ENCODE results near the gene TBC1D14. TPM values are rescaled to one million over a fixed set of nuclear protein-coding genes. Genes with fewer than 3 reads are reported as not detected.
"Not testable (repeated sequence)": the region's sequence is repeated elsewhere in the genome, so short reads cannot be mapped to it uniquely, and the experiment has no call there.

Gene TBC1D14
- total RNA-seq, 2 experiments from 2014 or later = 23.6 to 24.6 TPM

GRCh38 chr4:6974138-6974848 lies 64.7 kb downstream of the TBC1D14 start:
- CTCF ChIA-PET = interaction anchor here (0.7 to 2.7 kb wide), 23 partner anchors 9 to 330 kb away, joined by 3 to 26 read pairs (median 5); partner anchors contain the start of gene TADA2B
- H3K27me3 Mint-ChIP-seq (ENCODE audit: low read depth) = no peaks in the 10 kb centered on the region
- peaks cover 2% of the 10 kb centered on the region for H3K36me3 Mint-ChIP-seq (ENCODE audit: low read depth)
- H3K9me3 Mint-ChIP-seq = no peaks in the 10 kb centered on the region
- no peak overlapping the region for H3K27ac Mint-ChIP-seq
- intact Hi-C loops (cut with micrococcal nuclease) = loop anchor here (1.0 kb wide), 2 partner anchors 12 to 94 kb away; partner anchors contain the start of gene GRPEL1
- no peak overlapping the region for H3K4me3 Mint-ChIP-seq
- H3K4me1 Mint-ChIP-seq (ENCODE audit: low read depth) = peaks cover 13% of the 10 kb centered on the region
- peak; percentile 91 for DNase-seq

DNA sequence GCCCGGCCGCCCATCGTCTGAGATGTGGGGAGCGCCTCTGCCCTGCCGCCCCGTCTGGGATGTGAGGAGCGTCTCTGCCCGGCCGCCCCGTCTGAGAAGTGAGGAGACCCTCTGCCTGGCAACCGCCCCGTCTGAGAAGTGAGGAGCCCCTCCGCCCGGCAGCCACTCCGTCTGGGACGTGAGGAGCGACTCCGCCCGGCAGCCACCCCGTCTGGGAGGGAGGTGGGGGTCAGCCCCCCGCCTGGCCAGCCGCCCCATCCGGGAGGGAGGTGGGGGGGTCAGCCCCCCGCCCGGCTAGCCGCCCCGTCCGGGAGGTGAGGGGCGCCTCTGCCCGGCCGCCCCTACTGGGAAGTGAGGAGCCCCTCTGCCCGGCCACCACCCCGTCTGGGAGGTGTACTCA lies 68.2 kb downstream of the TBC1D14 start:
- DNase-seq; intact Hi-C loops (cut with micrococcal nuclease); H3K9me3 Mint-ChIP-seq; H3K36me3 Mint-ChIP-seq (ENCODE audit: low read depth); CTCF ChIA-PET; H3K4me3 Mint-ChIP-seq; H3K27ac Mint-ChIP-seq; H3K27me3 Mint-ChIP-seq (ENCODE audit: low read depth): not testable (repeated sequence)
- H3K4me1 Mint-ChIP-seq (ENCODE audit: low read depth) = peaks cover 13% of the 10 kb centered on the region

- intact Hi-C loops (cut with micrococcal nuclease) = no loop called here
- Mint-ChIP-seq H3K9me3 (no peaks in the 10 kb centered on the region), H3K36me3 (ENCODE audit: low read depth) (no peaks in the 10 kb centered on the region), H3K27ac (peak overlapping the region; percentile 37), H3K4me3 (no peak overlapping the region), H3K4me1 (ENCODE audit: low read depth) (peaks cover 38% of the 10 kb centered on the region), H3K27me3 (ENCODE audit: low read depth) (no peaks in the 10 kb centered on the region)
- no peak for DNase-seq
- CTCF ChIA-PET = interaction anchor here (1.7 to 1.8 kb wide), 2 partner anchors 9 kb away, joined by 8 to 9 read pairs; no protein-coding TSS in a partner anchor
Observed at GRCh38 chr4:6983544-6984142, 74.0 kb downstream of the TBC1D14 start.

DNA sequence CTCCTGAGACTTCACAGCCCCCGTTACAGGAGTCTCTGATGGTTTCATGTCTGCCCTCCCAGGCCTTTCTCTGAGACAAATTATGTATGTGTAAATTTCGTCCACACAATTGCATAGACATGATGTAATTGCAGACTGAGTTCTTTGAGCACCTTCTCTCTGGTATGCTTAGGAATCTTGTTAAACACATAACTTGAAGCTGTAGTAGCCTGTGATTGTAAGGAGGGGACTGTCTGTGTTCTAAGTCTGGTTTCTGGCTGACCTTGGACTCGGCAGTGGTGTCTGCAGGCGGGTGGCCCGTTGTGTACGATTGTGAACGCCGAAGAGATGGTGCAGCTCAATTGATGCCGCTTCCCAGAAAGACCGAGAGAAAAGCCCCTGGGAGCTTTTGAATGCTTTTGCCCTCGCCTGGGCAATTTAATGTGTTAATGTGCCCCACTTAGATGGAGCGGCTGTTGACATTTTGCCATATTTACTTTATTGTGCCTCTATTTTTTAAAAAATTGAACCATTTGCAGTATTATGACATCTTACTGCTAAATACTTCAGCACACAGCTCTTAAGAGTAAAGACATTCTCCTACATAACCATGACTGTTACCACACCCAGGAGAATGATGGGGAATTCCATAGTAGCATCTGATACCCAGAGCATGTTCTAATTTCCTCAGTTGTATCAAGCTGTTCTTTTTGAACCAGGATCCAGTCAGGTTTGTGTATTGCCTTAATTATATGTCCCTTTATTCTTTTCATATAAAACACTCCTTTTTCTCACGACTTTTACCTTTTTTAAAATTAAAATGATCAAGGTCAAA lies 75.2 kb downstream of the TBC1D14 start:
- intact Hi-C loops (cut with micrococcal nuclease) = no loop called here
- Mint-ChIP-seq H3K4me1 (ENCODE audit: low read depth) (peaks cover 50% of the 10 kb centered on the region), H3K9me3 (no peaks in the 10 kb centered on the region), H3K36me3 (ENCODE audit: low read depth) (no peaks in the 10 kb centered on the region), H3K27ac (peak overlapping the region; percentile 54), H3K27me3 (ENCODE audit: low read depth) (no peaks in the 10 kb centered on the region), H3K4me3 (peak overlapping the region; percentile 43)
- CTCF ChIA-PET = interaction anchor here (0.6 to 1.8 kb wide), 3 partner anchors 11 to 87 kb away, joined by 3 to 9 read pairs (median 3); no protein-coding TSS in a partner anchor
- DNase-seq = no peak

- no peaks in the 10 kb centered on the region for H3K27me3 Mint-ChIP-seq (ENCODE audit: low read depth)
- intact Hi-C loops (cut with micrococcal nuclease) = loop anchor here (1.0 kb wide), 1 partner anchor 12 kb away; no protein-coding TSS in a partner anchor
- no peaks in the 10 kb centered on the region for H3K36me3 Mint-ChIP-seq (ENCODE audit: low read depth)
Observed at GRCh38 chr4:6986072-6986780, 76.6 kb downstream of the TBC1D14 start.

DNA sequence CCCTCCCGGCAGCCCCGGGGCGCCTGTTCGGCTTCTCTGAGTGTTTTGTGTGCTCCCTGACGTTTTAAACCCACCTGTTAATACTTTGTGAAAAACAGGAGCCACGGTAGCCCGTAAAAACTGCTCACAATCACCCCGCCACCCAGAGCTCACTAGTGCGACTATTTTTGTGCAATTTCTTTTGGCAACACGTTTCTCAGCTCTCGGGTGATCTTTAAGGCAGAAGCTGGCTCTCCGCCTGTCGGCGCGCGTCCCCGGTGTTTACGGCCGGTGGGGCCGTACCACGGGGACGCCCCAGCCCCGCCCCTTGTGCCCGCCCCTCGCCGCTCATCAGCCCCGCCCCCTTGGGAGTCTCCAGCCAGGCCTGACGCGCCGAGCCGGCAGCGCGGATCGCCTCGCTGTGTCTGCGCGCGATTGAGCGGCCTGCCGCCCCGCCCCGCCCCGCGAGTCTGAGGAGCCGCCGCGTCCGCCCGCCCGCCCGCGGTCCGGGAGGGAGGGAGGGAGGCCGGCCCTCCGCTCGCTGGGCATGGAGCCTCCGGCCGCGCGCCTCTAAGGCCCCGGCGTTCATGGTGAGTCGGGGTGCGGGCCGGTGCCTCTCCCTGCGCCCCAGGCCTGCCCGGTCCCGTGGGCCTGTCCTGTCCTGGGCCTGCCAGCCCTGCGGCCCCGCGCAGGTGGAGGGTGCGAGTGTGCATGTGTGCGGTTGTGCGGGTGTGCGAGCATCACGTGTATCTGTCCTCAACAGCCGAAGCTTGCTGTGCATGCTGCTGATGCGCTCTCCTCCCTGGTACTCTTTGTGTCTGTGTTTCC lies 77.4 kb downstream of the TBC1D14 start:
- intact Hi-C loops (cut with micrococcal nuclease) = loop anchor here (1.0 kb wide), 9 partner anchors 13 to 347 kb away; partner anchors contain the start of genes BLOC1S4, GRPEL1, MRFAP1 and TADA2B
- peaks cover 70% of the 10 kb centered on the region for H3K4me1 Mint-ChIP-seq (ENCODE audit: low read depth)
- CTCF ChIA-PET = interaction anchor here (0.8 to 1.6 kb wide), 9 partner anchors 13 to 83 kb away, joined by 3 to 10 read pairs (median 4); partner anchors contain the start of genes TADA2B and TBC1D14
- H3K36me3 Mint-ChIP-seq (ENCODE audit: low read depth) = no peaks in the 10 kb centered on the region
- peak overlapping the region; percentile 94 for H3K4me3 Mint-ChIP-seq
- peak; percentile 94 for DNase-seq
- peak overlapping the region; percentile 93 for H3K27ac Mint-ChIP-seq
- H3K9me3 Mint-ChIP-seq = no peaks in the 10 kb centered on the region
- H3K27me3 Mint-ChIP-seq (ENCODE audit: low read depth) = no peaks in the 10 kb centered on the region

More at GRCh38 chr4:6986072-6986780, 76.6 kb downstream of the TBC1D14 start:
- no peak for DNase-seq
- peaks cover 62% of the 10 kb centered on the region for H3K4me1 Mint-ChIP-seq (ENCODE audit: low read depth)
- peak overlapping the region; percentile 93 for H3K27ac Mint-ChIP-seq
- peak overlapping the region; percentile 89 for H3K4me3 Mint-ChIP-seq
- CTCF ChIA-PET = interaction anchor here (1.0 to 1.6 kb wide), 5 partner anchors 12 to 78 kb away, joined by 3 to 10 read pairs (median 3); no protein-coding TSS in a partner anchor
- no peaks in the 10 kb centered on the region for H3K9me3 Mint-ChIP-seq

GRCh38 chr4:6987588-6987961 lies 77.9 kb downstream of the TBC1D14 start:
- no peak for DNase-seq
- H3K36me3 Mint-ChIP-seq (ENCODE audit: low read depth) = peaks cover 3% of the 10 kb centered on the region
- intact Hi-C loops (cut with micrococcal nuclease) = loop anchor here (1.0 kb wide), 8 partner anchors 56 to 347 kb away; partner anchors contain the start of genes BLOC1S4, GRPEL1, MRFAP1 and TADA2B

GRCh38 chr4:6988016-6988715 lies 78.5 kb downstream of the TBC1D14 start:
- CTCF ChIA-PET = interaction anchor here (0.6 to 1.6 kb wide), 4 partner anchors 8 to 82 kb away, joined by 4 to 6 read pairs (median 4); partner anchors contain the start of gene TADA2B
- H3K36me3 Mint-ChIP-seq (ENCODE audit: low read depth) = peaks cover 4% of the 10 kb centered on the region
- DNase-seq = no peak
- peak overlapping the region; percentile 94 for H3K4me3 Mint-ChIP-seq
- H3K4me1 Mint-ChIP-seq (ENCODE audit: low read depth) = peaks cover 69% of the 10 kb centered on the region
- H3K27ac Mint-ChIP-seq = no peak overlapping the region
- intact Hi-C loops (cut with micrococcal nuclease) = no loop called here
- no peaks in the 10 kb centered on the region for H3K27me3 Mint-ChIP-seq (ENCODE audit: low read depth)
- H3K9me3 Mint-ChIP-seq = no peaks in the 10 kb centered on the region

More at GRCh38 chr4:6987588-6987961, 77.9 kb downstream of the TBC1D14 start:
- peak overlapping the region; percentile 83 for H3K27ac Mint-ChIP-seq
- peaks cover 70% of the 10 kb centered on the region for H3K4me1 Mint-ChIP-seq (ENCODE audit: low read depth)
- H3K4me3 Mint-ChIP-seq = peak overlapping the region; percentile 94
- no peaks in the 10 kb centered on the region for H3K9me3 Mint-ChIP-seq
- CTCF ChIA-PET = interaction anchor here (0.6 to 1.6 kb wide), 5 partner anchors 9 to 83 kb away, joined by 3 to 6 read pairs (median 4); partner anchors contain the start of genes TADA2B and TBC1D14
- H3K27me3 Mint-ChIP-seq (ENCODE audit: low read depth) = no peaks in the 10 kb centered on the region

- no peak overlapping the region for H3K27ac Mint-ChIP-seq
- H3K27me3 Mint-ChIP-seq (ENCODE audit: low read depth) = no peaks in the 10 kb centered on the region
- no peaks in the 10 kb centered on the region for H3K9me3 Mint-ChIP-seq
- CTCF ChIA-PET = interaction anchor here (0.8 kb wide), 1 partner anchor 54 kb away, joined by 3 read pairs; the partner anchor contains the start of gene TADA2B
- H3K36me3 Mint-ChIP-seq (ENCODE audit: low read depth) = peaks cover 4% of the 10 kb centered on the region
- intact Hi-C loops (cut with micrococcal nuclease) = no loop called here
- peaks cover 63% of the 10 kb centered on the region for H3K4me1 Mint-ChIP-seq (ENCODE audit: low read depth)
- peak overlapping the region; percentile 16 for H3K4me3 Mint-ChIP-seq
- no peak for DNase-seq
Observed at GRCh38 chr4:6989331-6989923, 79.8 kb downstream of the TBC1D14 start.

DNA sequence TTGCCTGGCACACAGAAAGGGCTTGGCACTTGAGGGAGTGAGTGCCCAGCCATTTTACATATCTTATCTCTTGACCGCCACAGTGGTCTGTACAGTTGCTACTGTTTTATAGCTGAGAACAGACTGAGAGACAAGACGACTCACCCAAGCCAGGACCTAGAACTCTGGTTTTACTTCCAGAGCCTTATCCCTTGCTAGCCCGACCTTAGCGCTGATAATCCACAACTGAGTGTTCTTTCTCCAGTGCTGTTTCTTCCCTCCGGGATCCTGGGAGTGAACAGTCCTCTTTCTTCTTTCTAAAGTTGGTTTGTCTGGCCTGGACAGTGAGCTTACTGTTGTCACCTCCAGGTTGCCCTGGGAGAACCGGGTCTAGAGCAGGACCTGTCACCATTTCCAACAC lies 81.0 kb downstream of the TBC1D14 start:
- DNase-seq = no peak
- Mint-ChIP-seq H3K9me3 (no peaks in the 10 kb centered on the region), H3K27me3 (ENCODE audit: low read depth) (no peaks in the 10 kb centered on the region), H3K27ac (no peak overlapping the region), H3K4me3 (no peak overlapping the region), H3K4me1 (ENCODE audit: low read depth) (peaks cover 51% of the 10 kb centered on the region), H3K36me3 (ENCODE audit: low read depth) (peaks cover 4% of the 10 kb centered on the region)
- intact Hi-C loops (cut with micrococcal nuclease) = no loop called here
- CTCF ChIA-PET = interaction anchor here (1.5 kb wide), 1 partner anchor 80 kb away, joined by 6 read pairs; no protein-coding TSS in a partner anchor
